22Rv1 (cell line): ENCODE results near the gene CCS.

Experiments
- CTCF ChIP-seq: fragments of 450-650 bp; IDR thresholded peaks from 2 replicates; pipeline ENCODE4 v1.5.1; 2017; ENCODE audit warnings: mild to moderate bottlenecking
- ZFX ChIP-seq: fragments of 450-650 bp; IDR thresholded peaks from 2 replicates; pipeline ENCODE4 v1.6.1; 2017; ENCODE audit warnings: antibody characterized with exemption, borderline replicate concordance

DNA sequence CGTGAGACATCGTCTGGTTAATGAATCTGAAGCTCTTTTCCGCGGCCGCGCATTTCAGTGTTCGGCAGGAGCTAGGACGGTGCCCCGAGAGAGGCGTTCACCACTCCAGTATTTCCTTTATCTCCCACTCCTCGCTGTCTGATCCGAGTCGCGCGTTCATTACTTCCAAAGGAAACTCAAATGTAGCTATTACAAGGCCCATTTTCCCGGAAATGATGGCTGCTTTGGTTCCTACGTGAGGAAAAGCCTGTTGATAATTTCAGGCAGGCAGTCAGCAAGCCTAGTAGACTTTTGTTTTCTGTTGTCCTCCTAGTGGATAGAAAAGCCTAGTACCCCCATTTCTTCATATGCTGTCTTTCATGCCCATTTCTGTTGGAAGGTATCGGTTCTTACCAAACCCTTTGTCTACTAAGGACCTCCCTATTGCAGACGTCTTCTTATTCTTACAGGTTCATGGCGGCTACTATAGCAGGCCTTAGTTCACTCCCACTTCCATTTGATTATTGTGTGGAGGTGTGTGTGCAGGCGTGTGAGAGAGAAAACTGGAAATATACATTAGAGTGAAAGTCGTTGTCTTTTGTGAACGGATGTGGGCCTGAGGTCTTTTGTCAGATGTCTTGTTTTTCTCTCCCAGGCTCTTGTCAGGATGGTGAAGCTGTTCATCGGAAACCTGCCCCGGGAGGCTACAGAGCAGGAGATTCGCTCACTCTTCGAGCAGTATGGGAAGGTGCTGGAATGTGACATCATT lies 46.3 kb downstream of the CCS start:
- no peak for TF ChIP-seq CTCF
- no peak for TF ChIP-seq ZFX
